Activated B cell treated with CpG ODN at 0.5 μM for 24 hours (primary cell): Measurements from ENCODE around the gene PDCD6IP. TPM values are rescaled to one million over a fixed set of nuclear protein-coding genes. Genes with fewer than 3 reads are reported as not detected.

ENCODE experiments used
- ATAC-seq: fragments of 200-7000 bp; cut with Tn5 transposase; one replicate; pipeline ENCODE4 v1.10.0; 2021; ENCODE audit warnings: low read depth, mild to moderate bottlenecking, moderate library complexity
- CTCF ChIA-PET: fragments of 350-600 bp; sonication (Branson Sonifier 250); formaldehyde crosslinking; loops from one replicate; lab custom pipeline; 2021; ENCODE audit warnings: antibody characterized with exemption; lab: Charles Lee
- POLR2A ChIA-PET: fragments of 350-600 bp; sonication (Branson Sonifier 250); formaldehyde crosslinking; loops from one replicate; lab custom pipeline; 2021; ENCODE audit warnings: antibody characterized with exemption; lab: Charles Lee
- DNase-seq: peaks from one replicate; pipeline ENCODE4 v3.0.0; 2022
- H3K27ac Mint-ChIP-seq: one replicate; pipeline ENCODE4 v1.8.0; 2020; ENCODE audit warnings: mixed read lengths
- H3K27me3 Mint-ChIP-seq: one replicate; pipeline ENCODE4 v1.8.0; 2021; ENCODE audit warnings: mixed read lengths
- H3K36me3 Mint-ChIP-seq: one replicate; pipeline ENCODE4 v1.8.0; 2021; ENCODE audit warnings: low read depth, mixed read lengths
- H3K4me1 Mint-ChIP-seq: one replicate; pipeline ENCODE4 v1.8.0; 2021; ENCODE audit warnings: mixed read lengths
- H3K4me3 Mint-ChIP-seq: one replicate; pipeline ENCODE4 v1.8.0; 2020; ENCODE audit warnings: mild to moderate bottlenecking, mixed read lengths
- H3K9me3 Mint-ChIP-seq: one replicate; pipeline ENCODE4 v1.8.0; 2020; ENCODE audit warnings: mixed read lengths
- intact Hi-C: fragments of 100-400 bp; cut with micrococcal nuclease; formaldehyde crosslinking; loops from one replicate; pipeline ENCODE4 v1.15.1; 2024
- total RNA-seq: library from RNA; stranded (reverse); gene quantifications from 2 replicates; pipeline ENCODE4 v1.2.3, GENCODE V29; 2022
- TF ChIP-seq, protein P1 (sequence below): fragments of 200-600 bp; IDR thresholded peaks from one replicate; pipeline ENCODE4 v1.8.0; 2022; ENCODE audit warnings: antibody characterized with exemption, mild to moderate bottlenecking

PDCD6IP gene
- total RNA-seq, 1 donor from 2014 or later: 237 TPM

- Mint-ChIP-seq H3K27me3 (peaks cover 5% of the 10 kb centered on the region), H3K36me3 (no peaks in the 10 kb centered on the region), H3K4me3 (no peak overlapping the region), H3K27ac (no peak overlapping the region), H3K4me1 (no peaks in the 10 kb centered on the region), H3K9me3 (peaks cover 7% of the 10 kb centered on the region)
- ATAC-seq: no peak
- ChIA-PET POLR2A (no interaction called here), CTCF (no interaction called here)
- TF ChIP-seq, protein P1, sequence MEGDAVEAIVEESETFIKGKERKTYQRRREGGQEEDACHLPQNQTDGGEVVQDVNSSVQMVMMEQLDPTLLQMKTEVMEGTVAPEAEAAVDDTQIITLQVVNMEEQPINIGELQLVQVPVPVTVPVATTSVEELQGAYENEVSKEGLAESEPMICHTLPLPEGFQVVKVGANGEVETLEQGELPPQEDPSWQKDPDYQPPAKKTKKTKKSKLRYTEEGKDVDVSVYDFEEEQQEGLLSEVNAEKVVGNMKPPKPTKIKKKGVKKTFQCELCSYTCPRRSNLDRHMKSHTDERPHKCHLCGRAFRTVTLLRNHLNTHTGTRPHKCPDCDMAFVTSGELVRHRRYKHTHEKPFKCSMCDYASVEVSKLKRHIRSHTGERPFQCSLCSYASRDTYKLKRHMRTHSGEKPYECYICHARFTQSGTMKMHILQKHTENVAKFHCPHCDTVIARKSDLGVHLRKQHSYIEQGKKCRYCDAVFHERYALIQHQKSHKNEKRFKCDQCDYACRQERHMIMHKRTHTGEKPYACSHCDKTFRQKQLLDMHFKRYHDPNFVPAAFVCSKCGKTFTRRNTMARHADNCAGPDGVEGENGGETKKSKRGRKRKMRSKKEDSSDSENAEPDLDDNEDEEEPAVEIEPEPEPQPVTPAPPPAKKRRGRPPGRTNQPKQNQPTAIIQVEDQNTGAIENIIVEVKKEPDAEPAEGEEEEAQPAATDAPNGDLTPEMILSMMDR: no peak
- DNase-seq: no peak
- intact Hi-C loops: no loop called here
Measured at GRCh38 chr3:33758281-33758680, 40.1 kb upstream of the PDCD6IP start.

DNA sequence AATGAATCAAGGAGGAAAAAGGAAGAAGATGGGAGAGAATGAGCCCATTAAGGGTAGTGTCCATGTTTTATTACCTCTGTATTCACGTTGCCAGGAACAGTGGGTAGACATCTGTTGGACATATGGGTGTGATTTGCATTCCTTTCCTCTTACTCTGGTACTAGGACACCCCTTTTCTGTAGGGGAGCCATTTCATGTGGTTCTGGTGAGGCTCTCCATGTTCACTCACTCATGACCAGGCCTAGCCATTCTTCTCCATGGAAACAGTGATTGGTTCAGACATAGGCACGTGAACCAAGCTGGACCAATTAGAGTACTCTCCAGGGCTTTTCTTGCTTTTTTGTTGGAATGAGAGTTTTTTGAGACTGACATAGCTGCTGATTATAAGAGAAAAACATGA lies 39.6 kb upstream of the PDCD6IP start:
- ATAC-seq: no peak

GRCh38 chr3:33768578-33769330 lies 29.7 kb upstream of the PDCD6IP start:
- Mint-ChIP-seq H3K9me3 (no peaks in the 10 kb centered on the region), H3K27ac (no peak overlapping the region), H3K36me3 (no peaks in the 10 kb centered on the region), H3K27me3 (peaks cover 2% of the 10 kb centered on the region), H3K4me1 (no peaks in the 10 kb centered on the region), H3K4me3 (no peak overlapping the region)
- DNase-seq: no peak
- TF ChIP-seq, protein P1: no peak
- CTCF ChIA-PET: interaction anchor here (0.9 kb wide), 1 partner anchor 17 kb away, joined by 3 read pairs; no protein-coding TSS in a partner anchor
- no peak for ATAC-seq
- intact Hi-C loops: no loop called here
- POLR2A ChIA-PET: no interaction called here

More for the DNA sequence above, 39.6 kb upstream of the PDCD6IP start:
- H3K27ac Mint-ChIP-seq: no peak overlapping the region
- DNase-seq: no peak
- peaks cover 10% of the 10 kb centered on the region for H3K27me3 Mint-ChIP-seq
- TF ChIP-seq, protein P1: no peak
- ChIA-PET CTCF (no interaction called here), POLR2A (no interaction called here)
- H3K4me3 Mint-ChIP-seq: no peak overlapping the region
- H3K36me3 Mint-ChIP-seq: no peaks in the 10 kb centered on the region
- intact Hi-C loops: no loop called here
- H3K4me1 Mint-ChIP-seq: no peaks in the 10 kb centered on the region
- peaks cover 7% of the 10 kb centered on the region for H3K9me3 Mint-ChIP-seq

DNA sequence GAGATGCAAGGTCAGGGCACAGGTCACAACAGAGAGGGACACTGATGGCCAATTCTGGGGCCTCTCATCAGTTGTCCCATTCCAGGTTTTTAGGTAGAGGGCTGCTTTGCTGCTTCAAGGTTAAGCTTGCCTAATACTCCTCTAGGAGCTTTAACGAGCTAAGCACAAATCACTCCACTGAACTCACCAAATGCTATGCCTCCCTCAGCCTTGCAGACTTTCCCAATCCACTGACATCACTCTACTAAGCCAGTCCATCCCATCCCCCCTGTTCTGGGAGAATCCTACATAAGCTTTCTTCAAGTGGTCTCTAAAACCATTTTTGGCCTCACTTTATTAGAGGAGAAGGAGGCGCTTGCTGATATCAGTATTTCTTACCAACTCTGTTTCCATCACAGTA lies 24.8 kb upstream of the PDCD6IP start:
- CTCF ChIA-PET: interaction anchor here (1.0 to 1.3 kb wide), 2 partner anchors 137 to 139 kb away, joined by 3 to 4 read pairs; no protein-coding TSS in a partner anchor
- Mint-ChIP-seq H3K4me3 (no peak overlapping the region), H3K27me3 (peaks cover 2% of the 10 kb centered on the region), H3K27ac (no peak overlapping the region), H3K9me3 (no peaks in the 10 kb centered on the region), H3K4me1 (no peaks in the 10 kb centered on the region), H3K36me3 (no peaks in the 10 kb centered on the region)
- intact Hi-C loops: no loop called here
- DNase-seq: no peak
- POLR2A ChIA-PET: no interaction called here
- no peak for ATAC-seq
- TF ChIP-seq, protein P1: no peak

DNA sequence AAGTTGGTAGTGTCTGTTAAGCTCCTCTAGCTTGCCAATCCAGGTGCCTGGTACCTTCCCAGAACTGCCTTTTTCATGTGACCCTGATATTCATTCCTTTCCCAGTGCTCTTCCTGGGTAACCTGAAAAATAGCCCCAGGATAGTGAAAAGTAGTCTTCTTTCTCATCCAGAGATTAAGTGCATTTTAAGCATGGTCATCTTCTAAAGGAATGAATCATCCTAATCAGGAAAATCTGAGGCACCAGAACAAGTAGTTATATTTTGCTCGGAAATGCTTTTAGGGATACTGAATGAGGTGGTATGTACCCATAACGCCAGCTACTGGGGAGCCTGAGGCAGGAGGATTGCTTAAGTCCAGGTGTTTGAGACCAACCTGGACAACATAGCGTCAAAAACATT lies 23.1 kb upstream of the PDCD6IP start:
- H3K36me3 Mint-ChIP-seq: no peaks in the 10 kb centered on the region
- intact Hi-C loops: no loop called here
- H3K4me3 Mint-ChIP-seq: no peak overlapping the region
- H3K4me1 Mint-ChIP-seq: no peaks in the 10 kb centered on the region
- DNase-seq (no peak), ATAC-seq (no peak)
- POLR2A ChIA-PET: interaction anchor here (0.7 kb wide), 1 partner anchor 425 kb away, joined by 5 read pairs; no protein-coding TSS in a partner anchor
- no peaks in the 10 kb centered on the region for H3K9me3 Mint-ChIP-seq
- H3K27ac Mint-ChIP-seq: no peak overlapping the region
- H3K27me3 Mint-ChIP-seq: peaks cover 2% of the 10 kb centered on the region
- TF ChIP-seq, protein P1: no peak
- CTCF ChIA-PET: interaction anchor here (4.6 to 4.8 kb wide), 2 partner anchors 12 to 139 kb away, joined by 17 to 29 read pairs; no protein-coding TSS in a partner anchor
